ENCODE measurements around the gene CARD14.
"Not testable (repeated sequence)": the region's sequence is repeated elsewhere in the genome, so short reads cannot be mapped to it uniquely, and the experiment has no call there.

The CARD14 gene

DNA sequence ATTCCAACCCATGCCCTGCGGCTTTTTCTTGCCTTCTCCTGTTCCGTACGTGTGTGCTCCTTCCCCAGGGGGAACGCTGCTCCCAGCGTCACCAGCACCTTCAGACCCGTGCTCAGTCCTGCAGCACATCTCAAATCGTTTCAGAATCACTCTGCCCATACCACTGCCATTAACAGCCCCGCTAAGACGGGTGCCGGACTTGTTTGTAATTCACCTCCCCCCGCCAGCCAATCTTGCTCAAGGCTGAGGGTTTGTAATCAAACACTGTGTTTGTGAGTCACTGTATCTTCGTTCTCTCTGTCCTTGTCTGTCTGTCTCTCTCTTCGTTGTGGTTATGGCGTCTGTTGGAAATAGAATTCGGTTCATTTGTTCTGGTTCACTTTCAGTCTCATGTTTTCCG, 17.3 kb downstream of the CARD14 start:
- DNase-seq = no peak

DNA sequence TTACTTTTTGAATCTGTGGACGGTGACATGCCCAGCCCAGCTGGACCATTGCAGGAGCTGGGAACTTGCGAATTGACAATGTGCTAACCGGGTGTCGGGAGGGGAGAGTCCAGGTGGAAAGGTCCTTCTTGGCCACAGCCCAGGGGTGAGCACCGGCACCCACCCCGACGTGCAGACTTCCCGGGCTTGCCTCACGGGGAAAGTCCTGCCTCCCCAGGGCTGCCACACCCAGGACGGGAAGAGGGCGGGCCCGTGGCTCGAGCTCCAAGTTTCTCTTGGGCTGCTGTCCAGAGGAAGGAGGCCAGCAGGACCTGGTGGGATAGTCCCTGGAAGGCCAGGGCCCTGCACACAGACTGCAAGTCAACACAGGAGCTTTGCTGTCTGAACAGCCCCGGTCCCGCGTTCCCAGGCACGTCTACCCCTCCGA, 17.7 kb downstream of the CARD14 start:
- DNase-seq = no peak

DNA sequence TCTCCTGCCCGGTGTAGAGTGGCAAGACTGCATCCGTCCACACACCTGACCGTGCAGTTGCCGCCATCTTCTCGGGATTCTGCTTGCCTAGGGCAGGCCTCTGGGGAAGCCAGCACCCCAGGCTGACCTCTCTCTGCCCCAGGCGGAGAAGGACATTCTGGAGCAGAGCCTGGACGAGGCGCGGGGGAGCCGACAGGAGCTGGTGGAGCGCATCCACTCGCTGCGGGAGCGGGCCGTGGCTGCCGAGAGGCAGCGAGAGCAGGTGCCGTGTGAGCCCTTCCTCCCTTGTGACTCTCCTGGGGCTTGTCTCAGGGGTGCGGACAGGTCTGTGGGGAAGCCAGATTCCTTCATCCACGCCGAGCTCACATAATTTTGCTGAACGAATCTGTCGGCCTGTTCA, 19.8 kb downstream of the CARD14 start:
- DNase-seq = no peak

DNA sequence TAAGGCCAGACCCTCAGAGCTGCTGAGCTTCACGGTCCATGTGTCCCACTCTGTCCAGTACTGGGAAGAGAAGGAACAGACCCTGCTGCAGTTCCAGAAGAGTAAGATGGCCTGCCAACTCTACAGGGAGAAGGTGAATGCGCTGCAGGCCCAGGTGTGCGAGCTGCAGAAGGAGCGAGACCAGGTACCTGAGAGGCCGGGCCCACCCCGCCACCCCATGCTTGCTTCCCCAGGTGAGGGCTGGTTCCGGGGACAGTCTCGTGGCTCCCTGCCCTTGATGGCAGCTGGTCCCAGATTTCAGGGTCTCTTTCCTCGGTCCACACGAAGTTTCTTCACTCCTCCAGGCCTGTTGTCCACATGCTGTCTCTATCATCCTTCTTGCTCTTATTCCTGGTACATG, 20.9 kb downstream of the CARD14 start:
- DNase-seq = no peak

DNA sequence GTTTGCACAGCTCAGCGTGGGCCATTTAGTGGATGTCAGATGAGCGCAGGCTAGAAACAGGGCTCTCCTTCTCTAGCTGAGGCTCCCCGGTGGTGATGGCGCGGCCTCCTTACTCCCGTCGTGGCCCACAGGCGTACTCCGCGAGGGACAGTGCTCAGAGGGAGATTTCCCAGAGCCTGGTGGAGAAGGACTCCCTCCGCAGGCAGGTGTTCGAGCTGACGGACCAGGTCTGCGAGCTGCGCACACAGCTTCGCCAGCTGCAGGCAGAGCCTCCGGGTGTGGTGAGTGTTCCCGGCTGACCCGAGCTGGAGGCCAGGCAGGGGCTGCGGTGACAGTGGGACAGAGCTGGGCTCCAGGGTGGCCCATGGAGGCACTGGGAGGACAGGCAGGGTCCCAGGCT, 21.4 kb downstream of the CARD14 start:
- no peak for DNase-seq

DNA sequence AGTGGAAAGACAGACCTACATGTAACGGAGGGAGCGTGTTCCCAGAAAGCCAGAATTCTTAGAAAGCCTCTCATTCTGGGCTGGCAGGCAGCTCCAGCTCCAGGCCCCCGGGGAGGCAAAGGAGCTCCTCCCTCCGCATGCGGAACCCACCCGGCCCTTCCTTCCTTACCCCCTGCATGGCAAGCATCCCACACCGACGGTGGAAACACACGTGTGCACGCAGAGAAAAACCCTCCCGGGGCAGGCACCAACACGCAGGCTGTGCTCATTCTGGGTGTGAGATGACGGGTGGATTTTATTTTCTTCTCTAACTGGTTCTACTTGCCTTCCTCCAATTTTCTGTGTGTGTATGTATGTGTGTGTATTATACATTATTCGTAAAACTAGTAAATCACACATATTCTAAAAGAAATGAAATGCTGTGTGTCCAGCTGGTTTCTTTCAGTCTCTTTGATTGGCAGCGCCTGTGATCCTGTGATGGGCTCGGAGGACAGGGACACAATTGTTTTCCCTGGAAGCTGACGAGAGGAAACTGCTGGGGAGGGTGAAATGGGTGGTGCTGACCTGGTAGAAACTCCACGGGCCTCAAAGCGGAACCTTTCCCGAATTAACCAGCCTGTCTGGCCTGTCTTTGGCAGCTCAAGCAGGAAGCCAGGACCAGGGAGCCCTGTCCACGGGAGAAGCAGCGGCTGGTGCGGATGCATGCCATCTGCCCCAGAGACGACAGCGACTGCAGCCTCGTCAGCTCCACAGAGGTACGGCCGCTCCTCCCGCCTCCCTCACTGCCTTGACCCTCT, 22.2 kb downstream of the CARD14 start:
- no peak for DNase-seq

DNA sequence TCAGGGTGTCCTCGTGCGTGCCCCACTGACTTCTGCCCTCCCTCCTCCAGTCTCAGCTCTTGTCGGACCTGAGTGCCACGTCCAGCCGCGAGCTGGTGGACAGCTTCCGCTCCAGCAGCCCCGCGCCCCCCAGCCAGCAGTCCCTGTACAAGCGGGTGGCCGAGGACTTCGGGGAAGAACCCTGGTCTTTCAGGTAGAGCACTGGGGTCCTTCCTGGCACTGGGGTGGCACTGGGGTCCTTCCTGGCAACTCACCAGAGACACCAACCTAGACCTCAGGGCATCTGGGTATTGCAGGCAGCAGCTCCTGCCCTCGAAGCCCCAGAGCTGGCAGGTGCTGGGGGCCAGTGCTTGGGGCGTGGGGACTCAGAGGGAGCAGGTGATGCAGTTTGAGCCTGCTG, 25.3 kb downstream of the CARD14 start:
- no peak for DNase-seq

DNA sequence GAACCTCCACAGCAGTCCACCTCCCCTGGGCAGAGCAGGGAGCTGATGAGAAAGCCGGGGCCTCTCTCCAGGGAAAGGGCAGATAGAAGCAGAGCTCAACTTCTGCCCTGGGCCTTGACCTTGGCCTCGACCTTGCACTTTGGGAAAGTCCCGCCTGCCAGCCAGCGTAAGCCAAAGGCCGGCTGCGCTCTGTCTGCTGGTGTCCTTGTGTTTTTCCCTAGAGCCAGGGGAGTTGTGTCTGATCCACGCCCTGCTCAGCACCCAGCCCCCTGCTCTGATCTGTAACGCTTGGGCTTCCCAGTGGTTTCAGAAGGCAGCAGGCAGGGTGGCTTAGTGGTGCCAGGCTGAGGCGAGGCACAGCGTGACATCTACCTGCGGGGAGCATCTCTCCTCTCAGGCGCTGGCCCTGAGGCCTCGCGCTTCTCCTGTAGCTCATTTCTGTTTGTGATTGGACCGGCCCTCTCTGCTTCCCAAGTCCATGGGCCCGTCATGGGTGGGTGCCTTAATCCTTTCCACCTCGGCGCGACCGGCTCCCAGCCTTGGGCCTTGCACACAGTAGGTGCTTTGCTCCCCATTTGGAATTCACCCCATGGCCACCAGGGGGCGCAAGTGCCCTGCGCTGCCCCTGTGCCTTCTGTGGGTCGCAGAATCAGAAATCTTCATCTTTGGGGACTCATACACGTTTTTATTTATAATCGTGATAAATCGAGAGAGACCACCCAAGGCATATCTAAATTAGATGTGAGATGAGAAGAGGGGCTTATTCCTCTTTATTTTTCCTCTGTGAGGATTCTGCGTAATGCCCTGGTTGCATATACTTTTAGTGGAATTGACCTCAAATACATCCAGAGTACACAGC, 26.1 kb downstream of the CARD14 start:
- peak; percentile 41 for DNase-seq

DNA sequence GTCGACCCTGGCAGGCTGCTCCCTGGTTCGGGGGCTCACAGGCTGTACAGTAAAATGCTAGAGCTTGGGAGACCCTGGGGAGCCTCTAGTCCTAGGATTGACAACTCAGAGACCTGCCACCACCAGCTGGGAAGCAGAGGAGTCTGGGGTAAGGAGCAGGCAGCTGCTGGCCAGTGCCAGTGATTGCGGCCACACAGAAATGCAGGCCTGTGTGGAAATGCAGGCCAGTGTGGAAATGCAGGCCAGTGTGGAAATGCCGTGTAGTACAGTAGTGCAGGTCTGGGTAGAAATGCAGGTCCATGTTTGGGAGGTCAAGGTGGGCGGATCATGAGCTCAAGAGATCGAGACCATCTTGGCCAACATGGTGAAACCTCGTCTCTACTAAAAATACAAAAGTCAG, 26.8 kb downstream of the CARD14 start:
- no peak for DNase-seq

DNA sequence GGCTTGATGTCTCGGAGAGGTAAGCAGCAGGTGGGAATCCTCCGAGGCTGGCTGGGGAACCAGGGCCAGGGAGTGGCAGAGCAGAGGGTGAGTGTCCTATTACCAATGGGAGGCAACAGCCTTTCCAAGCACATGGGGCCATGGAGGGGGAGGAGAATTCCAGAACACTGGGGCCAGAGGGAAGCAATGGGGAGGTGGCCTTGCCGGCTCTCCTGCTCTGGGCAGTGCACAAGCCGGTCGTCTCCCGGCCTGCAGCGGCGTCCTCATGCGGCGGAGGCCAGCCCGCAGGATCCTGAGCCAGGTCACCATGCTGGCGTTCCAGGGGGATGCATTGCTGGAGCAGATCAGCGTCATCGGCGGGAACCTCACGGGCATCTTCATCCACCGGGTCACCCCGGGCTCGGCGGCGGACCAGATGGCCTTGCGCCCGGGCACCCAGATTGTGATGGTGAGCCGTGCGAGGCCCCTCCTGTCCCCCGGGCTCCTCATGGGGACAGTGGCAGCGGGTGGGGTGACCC, 28.4 kb downstream of the CARD14 start:
- no peak for DNase-seq

DNA sequence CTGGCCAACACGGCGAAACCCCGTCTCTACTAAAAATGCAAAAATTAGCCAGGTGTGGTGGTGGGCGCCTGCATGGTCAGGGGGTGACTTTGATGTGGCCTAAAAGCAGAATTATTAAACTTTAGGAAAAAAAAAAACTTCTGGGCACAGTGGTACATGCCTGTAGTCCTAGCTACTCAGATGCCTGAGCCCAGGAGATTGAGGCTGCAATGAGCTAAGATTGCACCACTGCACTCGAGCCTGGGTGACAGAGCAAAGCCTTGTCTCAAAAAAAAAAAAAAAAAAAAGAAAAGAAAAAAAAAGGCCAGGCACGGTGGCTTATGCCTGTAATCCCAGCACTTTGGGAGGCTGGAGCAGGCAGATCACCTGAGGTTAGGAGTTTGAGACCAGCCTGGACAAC, 29.5 kb downstream of the CARD14 start:
- not testable (repeated sequence) for DNase-seq

DNA sequence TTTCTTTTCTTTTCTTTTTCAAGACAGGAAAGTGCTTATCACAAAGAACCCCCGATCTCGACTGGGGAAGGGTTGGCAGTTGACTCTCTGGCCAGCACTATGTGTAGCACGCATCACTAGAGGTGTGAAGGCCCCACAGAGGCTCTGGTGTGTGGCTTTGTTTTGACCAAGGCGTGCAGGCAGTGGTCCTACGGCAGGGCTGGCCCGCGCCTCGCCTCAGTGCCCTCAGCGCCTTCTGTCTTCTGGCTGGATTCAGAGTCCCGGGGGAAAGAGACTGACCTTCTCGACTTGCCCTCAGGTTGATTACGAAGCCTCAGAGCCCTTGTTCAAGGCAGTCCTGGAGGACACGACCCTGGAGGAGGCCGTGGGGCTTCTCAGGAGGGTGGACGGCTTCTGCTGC, 31.6 kb downstream of the CARD14 start:
- no peak for DNase-seq

DNA sequence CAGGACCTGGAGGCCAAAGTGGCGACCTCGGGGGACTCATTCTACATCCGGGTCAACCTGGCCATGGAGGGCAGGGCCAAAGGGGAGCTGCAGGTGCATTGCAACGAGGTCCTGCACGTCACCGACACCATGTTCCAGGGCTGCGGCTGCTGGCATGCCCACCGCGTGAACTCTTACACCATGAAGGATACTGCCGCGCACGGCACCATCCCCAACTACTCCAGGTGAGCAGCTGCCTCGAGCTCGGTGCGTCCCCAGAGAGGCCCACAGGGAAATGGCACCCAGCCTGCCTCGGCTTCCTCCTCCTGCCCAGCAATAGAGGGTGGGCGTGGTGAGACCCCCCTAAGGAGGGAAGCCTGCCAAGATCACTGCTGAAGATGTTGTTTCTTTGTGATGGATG, 32.4 kb downstream of the CARD14 start:
- DNase-seq = no peak

DNA sequence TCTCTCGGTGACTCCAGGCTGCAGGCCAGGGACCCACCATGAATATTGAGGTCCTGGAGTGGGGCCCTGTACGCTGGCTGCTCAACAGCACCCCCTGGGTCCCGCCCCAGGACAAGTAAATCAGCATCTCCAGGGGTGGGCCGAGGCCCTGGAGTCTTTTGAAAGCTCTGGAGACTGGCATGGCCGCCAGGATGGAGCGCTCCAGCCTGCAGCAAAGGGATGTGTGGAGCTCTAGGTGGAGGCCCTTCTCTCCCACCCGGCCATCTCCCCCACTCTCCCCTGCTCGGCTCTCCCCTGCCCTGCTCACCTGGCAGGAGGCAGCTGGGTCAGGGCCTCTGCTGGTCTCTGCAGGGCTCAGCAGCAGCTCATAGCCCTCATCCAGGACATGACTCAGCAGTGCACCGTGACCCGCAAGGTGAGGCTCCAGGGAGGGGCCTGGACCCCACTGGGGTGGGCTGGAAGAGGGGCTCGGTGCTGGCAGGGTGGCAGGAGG, 33.7 kb downstream of the CARD14 start:
- DNase-seq = no peak

DNA sequence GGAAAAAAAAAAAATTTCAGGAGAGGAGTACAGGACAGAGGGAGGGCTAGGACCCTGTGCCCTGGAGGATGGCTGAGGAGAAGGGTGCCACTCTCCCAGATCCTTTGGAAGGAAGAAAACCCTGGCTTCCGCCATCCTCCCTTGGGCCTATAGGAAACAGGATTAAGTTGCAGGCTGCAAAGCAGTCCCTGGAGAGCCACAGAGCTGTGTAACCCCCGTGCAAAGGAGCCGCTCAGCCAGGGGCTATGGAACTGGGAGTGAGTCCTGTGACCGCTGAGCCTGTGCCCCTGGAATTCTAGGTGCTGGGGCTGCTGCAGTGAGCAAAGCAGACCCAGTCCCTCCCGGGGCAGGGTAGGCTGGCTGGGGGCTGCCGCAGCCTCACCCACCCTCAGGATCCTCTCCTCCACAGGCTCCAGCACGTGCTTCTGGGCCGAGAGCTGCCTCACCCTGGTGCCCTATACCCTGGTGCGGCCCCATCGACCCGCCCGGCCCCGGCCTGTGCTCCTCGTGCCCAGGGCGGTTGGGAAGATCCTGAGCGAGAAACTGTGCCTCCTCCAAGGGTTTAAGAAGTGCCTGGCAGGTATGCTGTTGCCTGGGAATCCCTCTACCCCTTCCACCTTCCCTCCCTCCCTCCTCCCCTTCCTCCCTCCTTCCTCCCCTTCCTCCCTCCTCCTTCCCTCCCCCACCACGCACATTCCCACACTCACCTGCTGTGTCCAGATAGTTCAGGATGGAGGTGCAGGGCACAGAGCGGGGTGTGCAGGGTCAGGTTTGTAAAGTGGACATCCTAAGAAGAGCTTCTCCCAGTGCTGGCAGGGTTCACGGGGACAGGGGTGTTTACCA, 35.0 kb downstream of the CARD14 start:
- DNase-seq = no peak

DNA sequence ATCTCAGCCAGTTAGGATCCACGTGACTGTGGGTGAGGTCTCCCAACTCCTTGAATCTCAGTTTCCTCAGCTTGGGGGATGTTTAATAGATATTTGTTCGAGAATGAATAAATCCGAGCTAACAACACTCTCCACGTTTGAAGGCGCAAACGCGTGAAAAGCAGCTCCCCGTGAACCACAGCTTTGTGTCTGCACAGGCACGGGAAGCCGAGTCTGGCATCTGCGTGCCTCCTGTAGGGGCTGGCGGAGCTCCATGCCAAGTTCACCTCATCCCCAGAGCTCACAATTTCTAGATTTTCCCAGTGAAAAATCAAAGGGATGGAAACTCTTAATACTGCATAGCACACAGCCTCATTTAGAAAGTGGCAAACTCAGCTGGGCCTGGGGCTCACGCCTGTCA, 36.0 kb downstream of the CARD14 start:
- no peak for DNase-seq

DNA sequence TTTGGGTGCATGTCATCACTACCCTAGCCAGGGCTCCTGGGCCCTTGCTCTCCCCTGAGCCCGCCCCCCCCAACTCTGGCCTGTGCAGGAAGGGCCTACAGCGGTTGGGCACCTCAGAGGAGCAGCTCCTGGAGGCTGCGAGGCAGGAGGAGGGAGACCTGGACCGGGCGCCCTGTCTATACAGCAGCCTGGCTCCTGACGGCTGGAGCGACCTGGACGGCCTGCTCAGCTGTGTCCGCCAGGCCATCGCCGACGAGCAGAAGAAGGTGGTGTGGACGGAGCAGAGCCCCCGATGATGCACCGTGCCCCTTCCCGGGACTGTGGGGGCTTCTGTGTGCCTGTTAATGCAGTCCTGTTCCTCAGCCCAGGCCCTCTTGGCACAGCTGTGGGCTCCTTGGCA, 38.2 kb downstream of the CARD14 start:
- no peak for DNase-seq

DNA sequence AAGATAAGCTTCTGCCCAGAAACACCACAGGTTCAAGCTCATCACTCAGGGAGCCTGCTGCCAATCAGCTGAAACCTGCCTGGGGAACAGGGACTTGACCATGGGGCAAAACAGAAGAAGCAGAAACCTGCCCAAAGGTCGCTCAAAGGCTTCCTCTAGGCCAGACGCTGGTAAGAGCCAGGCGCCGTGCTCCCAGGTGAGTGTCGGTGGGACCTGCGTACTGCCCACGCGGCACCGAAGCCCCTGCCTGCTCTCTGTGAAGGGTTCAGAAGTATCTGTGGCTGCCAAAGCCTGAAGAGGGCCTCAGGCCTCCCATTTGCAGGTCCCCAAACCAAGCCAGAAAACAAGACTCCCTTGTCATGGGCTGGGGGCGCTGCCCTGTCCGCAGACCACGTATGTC, 39.9 kb downstream of the CARD14 start:
- DNase-seq = no peak

DNA sequence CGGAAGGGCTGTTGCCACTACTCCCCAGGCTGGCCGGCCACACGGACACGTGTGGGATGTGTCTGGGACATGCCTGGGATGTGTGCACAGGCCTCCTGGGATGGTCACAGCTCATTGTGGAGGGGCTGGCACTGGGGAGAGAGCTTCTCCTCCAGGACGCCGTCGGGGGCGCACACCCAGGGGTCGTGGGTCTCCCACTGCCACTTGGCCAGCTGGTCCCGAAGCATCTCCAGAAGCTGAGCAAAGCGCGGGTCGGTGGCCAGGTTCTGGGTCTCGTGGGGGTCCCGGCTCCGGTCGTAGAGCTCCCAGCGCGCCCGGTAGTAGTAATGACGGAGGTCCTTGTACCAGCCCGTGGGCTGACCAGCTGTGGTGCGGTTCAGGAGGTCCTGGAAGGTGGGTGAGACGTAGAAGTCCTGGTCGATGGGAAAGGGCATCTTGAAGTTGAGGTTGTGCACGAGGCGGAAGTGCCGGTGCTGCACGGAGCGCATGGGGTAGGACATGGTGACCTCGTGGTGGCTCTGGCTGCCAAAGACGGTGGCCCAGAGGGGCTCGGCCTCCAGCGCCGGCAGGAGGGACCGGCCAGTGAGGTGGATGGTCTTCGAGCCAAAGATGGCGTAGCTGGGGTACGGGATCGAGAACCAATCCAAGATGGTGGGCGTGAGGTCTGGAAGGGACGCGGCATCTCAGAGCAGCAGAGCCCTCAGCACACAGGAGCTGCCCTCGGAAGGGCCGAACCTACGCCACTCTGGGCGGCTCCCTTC, 40.7 kb downstream of the CARD14 start:
- no peak for DNase-seq

DNA sequence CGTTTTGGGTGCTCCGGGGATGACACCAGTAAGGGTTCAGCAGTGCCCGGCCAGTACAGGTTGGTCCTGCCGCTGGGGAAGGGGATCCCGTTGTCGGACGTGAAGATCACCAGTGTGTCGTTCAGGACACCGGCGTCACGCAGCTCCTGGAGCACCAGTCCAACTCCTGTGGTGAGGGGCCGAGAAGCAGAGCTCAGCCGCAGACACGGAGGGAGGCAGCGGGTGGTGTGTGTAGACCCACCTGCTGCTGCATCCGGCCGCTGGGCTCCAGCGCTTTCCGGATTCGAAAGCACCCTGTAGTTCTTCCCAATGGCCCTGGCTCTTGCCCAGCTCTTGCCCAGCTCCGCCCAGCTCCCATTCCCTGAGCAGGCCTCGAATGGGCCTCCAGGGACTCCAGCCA, 42.3 kb downstream of the CARD14 start:
- DNase-seq = no peak

DNA sequence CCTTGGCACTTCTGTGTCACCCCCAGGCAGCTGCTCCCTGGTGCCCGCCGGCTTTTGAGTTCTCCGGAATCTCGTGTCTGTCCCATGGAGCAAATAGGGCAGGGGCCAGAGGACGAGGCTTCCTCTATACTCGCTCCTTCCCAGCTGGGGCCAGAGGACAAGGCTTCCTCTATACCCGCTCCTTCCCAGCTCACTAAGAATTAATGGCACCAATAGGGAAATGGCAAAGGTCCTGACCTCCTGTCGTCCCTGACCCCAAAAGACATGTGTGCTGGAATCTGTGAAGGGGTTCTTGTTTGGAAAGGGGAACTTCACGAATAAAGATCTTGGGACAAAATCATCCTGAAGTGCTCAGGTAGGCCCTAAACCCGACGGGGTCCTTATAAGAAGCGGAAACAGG, 42.7 kb downstream of the CARD14 start:
- DNase-seq = no peak

DNA sequence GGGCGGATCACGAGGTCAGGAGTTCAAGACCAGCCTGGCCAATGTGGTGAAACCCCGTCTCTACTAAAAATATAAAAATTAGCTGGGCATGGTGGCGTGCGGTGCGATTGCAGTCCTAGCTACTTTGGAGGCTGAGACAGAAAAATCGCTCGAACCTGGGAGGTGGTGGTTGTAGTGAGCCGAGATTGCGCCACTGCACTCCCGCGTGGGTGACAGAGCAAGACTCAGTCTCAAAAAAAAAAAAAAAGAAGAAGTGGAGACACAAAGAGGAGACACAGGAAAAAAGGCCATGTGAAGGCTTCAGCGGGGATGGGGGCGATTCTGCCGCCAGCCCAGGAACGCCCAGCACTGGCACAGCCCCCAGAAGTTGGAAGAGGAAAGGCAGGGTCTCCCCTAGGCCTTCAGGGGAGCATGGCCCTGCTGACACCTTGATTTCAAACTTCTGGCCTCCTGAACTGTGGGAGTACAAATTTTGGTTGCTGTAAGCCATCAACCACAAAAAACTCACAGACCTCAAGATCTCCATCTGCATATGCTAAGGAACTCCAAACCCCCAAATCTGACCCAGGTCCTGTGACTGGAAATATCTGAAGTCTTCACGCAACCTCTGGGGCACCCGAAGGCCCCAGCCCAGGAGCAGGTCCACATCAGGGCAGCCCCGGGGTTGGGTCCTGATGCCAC, 43.3 kb downstream of the CARD14 start:
- DNase-seq = no peak
